Measurements from ENCODE around the gene RHOBTB3. TPM values are rescaled to one million over a fixed set of nuclear protein-coding genes. Genes with fewer than 3 reads are reported as not detected.

RHOBTB3 gene
- total RNA-seq, 1 experiment from 2014 or later: 6.8 TPM

DNA sequence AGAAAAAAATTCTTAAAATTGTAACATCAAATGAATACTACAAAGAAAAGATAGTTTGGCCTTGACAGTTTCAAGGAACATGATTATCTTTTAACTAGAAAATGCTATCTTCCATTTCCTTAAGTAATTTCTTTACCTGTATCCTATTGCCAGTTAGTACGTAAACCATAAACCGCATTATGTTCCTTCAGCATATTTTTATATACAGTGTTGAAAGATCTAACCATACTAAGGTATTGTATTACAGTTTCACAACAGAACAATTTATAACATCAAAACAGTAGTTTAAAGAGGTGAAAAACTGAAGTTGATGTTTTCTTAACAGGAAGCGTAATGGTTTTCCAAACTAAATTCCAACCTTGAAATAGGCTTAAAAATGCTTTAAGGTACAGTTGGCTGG lies 46.3 kb downstream of the RHOBTB3 start:
- DNase-seq: no peak
- H2AK5ac ChIP-seq (ENCODE audit: insufficient read length, low read length): no peak overlapping the region
- Mint-ChIP-seq H3K27ac (no peak overlapping the region), H3K36me3 (ENCODE audit: insufficient read depth in 1 of 3, low read depth in 3 of 3) (peaks cover 0 to 2% (median 0%) of the 10 kb centered on the region in 3 experiments; a peak in 1 of 7 replicates), H3K9me3 (no peaks in the 10 kb centered on the region), H3K27me3 (ENCODE audit: low read depth) (no peaks in the 10 kb centered on the region), H3K4me3 (no peak overlapping the region), H3K4me1 (peaks cover 3 to 4% of the 10 kb centered on the region in 2 experiments; a peak in 1 of 4 replicates)
- no peaks in the 10 kb centered on the region for H3K79me1 ChIP-seq (ENCODE audit: insufficient read depth, low read depth, low read length, poor library complexity, severe bottlenecking)
- H2BK120ac ChIP-seq (ENCODE audit: low read depth, low read length, poor library complexity, severe bottlenecking): no peak overlapping the region
- no peak overlapping the region for H4K91ac ChIP-seq (ENCODE audit: insufficient read length, low read depth, low read length)
- H4K5ac ChIP-seq (ENCODE audit: insufficient read length, low read depth, low read length): no peak overlapping the region
- H3K27ac ChIP-seq (ENCODE audit: insufficient read length, low read depth, low read length): no peak overlapping the region
- no peaks in the 10 kb centered on the region for H3K23me2 ChIP-seq (ENCODE audit: insufficient read length, low read depth, low read length, poor library complexity, severe bottlenecking)
- H3K9me3 ChIP-seq (ENCODE audit: control insufficient read depth, low read depth, low read length): no peaks in the 10 kb centered on the region
- H4K8ac ChIP-seq (replicated peaks; ENCODE audit: insufficient read length, low read depth, low read length): no peak overlapping the region
- no peak overlapping the region for H3T11ph ChIP-seq (ENCODE audit: low read length)
- H2AFZ ChIP-seq (ENCODE audit: low read length): no peak overlapping the region
- H2BK5ac ChIP-seq (ENCODE audit: insufficient read length, low read length): no peak overlapping the region
- H3K4me1 ChIP-seq (ENCODE audit: insufficient read depth, low read length): no peaks in the 10 kb centered on the region
- H3K4me2 ChIP-seq (ENCODE audit: insufficient read depth, insufficient read length, low read length): no peak overlapping the region
- no peaks in the 10 kb centered on the region for H4K20me1 ChIP-seq (ENCODE audit: control insufficient read depth, insufficient read depth, insufficient read length)
- TF ChIP-seq CTCF (conservative IDR thresholded peaks at IDR 0.05): no peak
- no peak overlapping the region for H3K4ac ChIP-seq (ENCODE audit: low read depth, low read length)
- no peaks in the 10 kb centered on the region for H3K27me3 ChIP-seq (ENCODE audit: insufficient read depth, low read length)
- no peak overlapping the region for H2BK12ac ChIP-seq (ENCODE audit: insufficient read length, low read depth, low read length)
- H3K56ac ChIP-seq (ENCODE audit: insufficient read length, low read depth, low read length): no peak overlapping the region
- no peak overlapping the region for H3K9ac ChIP-seq (ENCODE audit: extremely low read depth, insufficient read length, low read length)
- H2BK20ac ChIP-seq (ENCODE audit: low read depth, low read length, poor library complexity, severe bottlenecking): no peak overlapping the region
- H3K23ac ChIP-seq (ENCODE audit: insufficient read length, low read depth, low read length): no peak overlapping the region
- H3K18ac ChIP-seq (ENCODE audit: insufficient read length, low read depth, low read length): no peak overlapping the region
- no peaks in the 10 kb centered on the region for H3K79me2 ChIP-seq (ENCODE audit: insufficient read depth, low read length)
- H2BK15ac ChIP-seq (ENCODE audit: low read depth, low read length): no peak overlapping the region
- no peak overlapping the region for H3K14ac ChIP-seq (ENCODE audit: insufficient read depth, low read length)
- WGBS (ENCODE audit: extremely low coverage, insufficient read length, low lambda C conversion rate): no CpG with 5 or more reads among the region's 3 CpGs
